HG03439 (cell line): ENCODE measurements around the gene ABCB9.
"Not testable (repeated sequence)": the region's sequence is repeated elsewhere in the genome, so short reads cannot be mapped to it uniquely, and the experiment has no call there.

ENCODE experiments used
- ATAC-seq: cut with Tn5 transposase; IDR thresholded peaks from one replicate; pipeline ENCODE4 v1.9.1; 2021; ENCODE audit warnings: mild to moderate bottlenecking, moderate library complexity; ENCODE audit not compliant: unreplicated experiment

ABCB9 gene

DNA sequence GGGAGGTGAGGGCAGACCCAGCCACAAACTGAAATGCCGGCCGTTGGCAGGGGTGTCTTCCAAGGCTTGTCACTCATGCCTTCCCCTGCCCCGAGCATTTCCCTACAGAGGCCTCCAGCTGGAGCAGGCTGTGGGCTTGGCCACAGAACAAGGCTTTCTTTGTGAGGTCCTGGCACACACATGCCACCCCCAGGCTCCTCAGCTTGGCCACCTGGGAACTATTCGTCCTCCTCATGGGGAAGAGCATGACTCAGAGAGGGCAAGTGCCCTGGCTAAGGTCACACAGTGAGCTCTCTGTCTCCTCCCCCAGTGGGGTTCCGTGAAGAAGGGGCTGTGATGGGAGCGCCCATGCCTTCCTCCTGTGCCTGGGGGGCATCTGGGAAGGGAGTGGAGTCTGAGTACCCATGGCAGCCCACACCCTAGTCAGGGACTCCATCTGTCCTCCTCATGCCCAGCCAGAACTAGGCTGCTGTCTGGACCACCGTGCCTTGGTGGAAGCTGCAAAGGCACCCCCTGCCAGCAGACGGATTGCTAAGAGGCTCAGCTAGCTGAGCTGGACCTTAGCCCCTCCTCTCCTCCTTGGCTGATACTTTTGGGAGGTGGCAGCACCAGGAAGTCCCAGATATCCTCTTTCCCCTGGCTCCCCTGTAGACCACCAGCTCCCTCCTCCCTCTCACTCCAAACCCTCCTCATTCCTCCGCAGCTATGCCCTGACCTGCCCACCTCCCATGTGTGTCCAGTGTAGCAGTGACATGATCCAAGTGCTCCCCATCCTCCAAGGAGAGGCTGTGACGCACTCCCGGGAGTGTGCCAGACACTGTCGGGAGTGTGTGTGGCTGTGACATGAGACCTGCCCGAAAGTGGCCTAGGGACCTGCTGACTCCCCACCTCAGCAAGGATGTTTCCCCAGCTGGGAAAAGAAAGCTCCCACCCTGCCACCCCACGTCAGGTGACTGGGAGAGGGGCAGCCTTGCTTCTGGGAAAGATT lies 21.4 kb downstream of the ABCB9 start:
- ATAC-seq = no peak

DNA sequence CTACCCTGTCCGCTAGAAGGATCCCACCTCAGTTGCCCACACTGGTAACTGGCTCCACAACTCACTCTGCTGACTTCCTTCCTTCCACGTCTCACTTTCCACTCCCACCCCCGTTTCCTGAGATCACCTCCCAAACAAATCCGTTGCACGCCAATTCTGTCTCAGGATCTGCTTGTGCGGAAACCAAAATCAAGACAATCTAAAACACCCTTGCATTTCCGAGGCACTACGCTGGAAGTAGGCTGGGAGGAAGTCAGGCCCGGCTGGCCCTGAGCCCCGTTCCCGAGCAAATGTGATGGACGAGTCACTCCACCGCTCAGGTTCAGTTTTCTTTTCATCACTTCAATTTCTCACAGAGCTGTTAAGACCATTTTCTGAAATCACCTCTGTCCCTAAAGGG lies 23.1 kb downstream of the ABCB9 start:
- no peak for ATAC-seq

DNA sequence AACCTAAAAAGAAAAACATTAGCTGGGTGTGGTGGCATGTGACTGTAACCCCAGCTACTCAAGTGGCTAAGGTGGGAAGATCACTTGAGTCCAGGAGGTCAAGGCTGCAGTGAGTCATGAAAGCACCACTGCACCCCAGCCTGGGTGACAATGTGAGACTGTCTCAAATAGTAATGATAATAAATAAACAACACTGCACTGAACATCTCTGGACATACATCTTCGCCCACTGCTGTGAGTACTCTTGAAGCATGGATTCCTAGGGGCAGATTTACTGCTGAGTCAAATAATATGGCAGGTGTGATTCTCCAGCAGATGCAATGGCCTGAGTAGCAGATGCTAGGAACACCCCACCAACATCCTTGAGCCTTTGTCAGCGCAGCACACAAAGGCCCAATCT lies 23.6 kb downstream of the ABCB9 start:
- no peak for ATAC-seq

DNA sequence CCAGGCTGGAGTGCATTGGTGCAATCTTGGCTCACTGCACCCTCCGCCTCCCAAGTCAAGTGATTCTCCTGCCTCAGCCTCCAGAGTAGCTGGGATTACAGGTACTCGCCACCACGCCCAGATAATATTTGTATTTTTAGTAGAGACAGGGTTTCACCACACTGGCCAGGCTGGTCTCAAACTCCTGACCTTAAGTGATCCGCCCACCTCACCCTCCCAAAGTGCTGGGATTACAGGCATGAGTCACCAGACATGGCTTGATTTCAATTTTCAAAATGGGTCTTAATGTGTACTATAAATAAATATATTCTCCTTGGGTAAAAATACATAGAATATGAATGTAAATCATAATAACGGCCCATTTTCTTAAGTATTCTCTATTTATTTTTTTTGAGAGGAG lies 24.9 kb downstream of the ABCB9 start:
- not testable (repeated sequence) for ATAC-seq

DNA sequence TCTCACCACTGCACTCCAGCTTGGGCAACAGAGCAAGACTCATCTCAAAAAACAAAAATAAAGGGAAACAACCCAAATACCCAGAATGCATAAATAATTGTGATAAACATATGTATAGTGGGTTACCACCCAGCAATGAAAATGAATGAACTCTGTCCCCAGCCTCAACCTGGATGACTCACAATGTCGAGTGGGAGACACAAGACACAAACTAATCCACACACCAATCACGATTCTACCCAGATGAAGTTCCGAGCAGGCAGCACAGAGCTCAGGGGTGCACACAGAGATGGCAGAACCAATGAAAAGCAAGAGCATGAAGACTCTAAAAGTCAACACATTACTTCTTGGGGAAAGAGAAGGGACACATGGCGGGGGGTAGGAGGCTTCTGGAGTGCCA lies 27.1 kb downstream of the ABCB9 start:
- no peak for ATAC-seq

DNA sequence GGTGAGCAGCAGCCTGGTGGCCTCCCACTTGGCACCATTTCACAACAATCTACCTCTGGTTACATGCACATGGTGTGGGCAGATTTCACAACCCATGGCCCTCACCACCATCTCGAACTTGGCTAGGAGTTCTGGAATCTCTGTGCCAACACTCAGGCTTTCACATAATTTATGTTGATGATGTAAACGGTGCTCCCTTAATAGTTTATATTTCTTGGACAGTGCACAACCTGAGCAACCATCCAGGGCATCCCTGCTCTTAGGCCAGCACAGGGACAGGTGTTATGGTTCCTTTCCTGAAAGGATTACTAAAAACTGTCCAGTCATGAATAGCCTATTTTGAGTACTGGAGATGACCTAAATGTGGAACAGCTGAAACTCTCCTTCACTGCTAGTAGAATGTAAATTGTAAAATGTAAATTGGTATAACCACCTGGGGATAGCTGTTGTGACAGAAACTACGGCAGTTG lies 28.6 kb downstream of the ABCB9 start:
- ATAC-seq = no peak

DNA sequence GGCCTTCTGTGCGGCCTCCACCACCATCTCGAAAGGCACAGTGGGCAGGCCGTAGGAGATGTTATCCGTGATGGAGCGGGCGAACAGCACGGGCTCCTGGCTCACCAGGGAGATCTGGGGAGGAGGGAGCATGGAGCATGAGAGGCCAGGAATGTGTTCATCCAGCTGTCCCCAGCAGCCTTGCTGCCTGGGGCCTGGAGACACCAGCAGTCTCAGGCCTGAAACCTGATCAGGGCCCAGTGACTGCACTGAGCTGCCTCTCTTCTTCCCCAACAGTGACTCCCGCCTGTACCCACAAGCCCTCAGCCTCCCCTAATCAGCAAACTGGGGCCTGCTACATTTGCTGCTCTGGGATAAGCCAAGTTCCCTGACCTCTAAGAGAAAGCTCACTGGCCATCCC lies 30.9 kb downstream of the ABCB9 start:
- ATAC-seq = no peak

DNA sequence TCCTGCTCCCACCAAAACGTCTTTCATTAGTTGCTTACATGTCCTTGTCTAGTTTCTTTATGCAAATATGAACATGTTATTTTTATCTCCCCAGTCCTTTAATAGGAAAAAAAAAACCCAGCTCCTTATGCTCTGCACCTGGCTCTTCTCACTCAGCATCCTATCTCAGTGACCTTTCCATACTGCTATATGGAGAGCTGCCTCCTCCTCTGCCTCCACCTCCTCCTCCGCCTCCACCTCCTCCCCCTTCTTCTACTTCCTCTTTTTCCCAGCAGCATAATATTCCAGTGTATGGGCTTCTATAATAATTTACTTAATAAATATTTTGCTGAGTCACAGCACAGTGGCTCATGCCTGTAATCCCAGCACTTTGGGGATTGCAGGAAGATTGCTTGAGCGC lies 31.5 kb downstream of the ABCB9 start:
- ATAC-seq = no peak

DNA sequence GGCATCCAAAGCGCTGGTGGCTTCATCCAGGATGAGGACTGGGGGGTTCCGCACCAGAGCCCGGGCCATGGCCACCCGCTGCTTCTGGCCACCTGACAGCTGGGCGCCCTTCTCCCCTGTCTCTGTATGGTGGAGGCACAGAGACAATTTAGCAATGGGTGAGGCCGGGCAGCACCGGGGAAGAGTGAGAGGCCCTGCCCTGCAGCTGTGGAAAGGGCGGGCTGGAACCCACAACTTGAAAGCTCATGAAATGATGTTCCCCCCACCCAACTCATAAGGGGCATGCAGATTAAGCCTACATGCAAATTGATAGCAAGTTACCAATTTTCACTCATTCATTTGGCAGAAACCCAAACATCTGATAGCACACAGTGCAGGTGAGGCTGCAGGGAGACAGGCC lies 34.1 kb downstream of the ABCB9 start:
- no peak for ATAC-seq

DNA sequence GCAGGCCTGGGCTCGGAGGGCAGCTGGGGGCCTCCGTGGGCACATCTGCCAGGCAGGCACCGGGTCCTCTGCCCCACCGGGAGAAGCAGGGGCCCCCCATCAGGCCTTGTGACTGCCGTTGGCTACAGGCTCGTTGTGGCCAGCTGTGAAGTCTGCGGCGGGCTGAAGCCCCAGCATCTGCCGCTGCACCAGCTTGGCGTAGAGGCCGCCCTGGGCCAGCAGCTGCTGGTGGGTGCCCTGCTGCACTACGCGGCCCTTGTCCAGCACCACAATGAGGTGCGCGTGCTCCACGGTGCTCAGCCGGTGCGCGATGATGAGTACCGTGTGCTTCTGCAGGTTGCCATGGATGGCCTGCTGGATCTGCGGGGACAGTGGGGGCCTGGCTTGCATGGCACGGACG lies 36.5 kb downstream of the ABCB9 start:
- no peak for ATAC-seq

DNA sequence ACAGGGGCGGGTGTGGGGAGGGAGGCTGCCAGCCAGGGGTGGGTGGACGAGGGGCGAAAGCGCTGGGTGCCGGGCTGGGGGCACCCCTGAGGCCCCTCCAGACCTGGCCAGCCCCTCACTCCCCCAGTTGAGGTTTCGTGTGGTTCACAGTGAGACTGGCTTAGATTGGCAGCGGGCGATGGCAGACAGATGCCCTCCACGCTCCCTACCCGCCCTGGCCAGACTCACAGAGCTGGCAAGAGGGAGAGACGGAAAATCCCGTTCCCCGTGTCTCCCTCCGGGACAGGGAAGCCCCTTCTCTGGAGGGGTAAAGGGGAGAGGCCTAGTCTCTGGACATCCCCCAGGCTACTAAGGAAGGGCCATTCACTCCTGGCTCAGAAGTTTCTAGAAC lies 37.1 kb downstream of the ABCB9 start:
- no peak for ATAC-seq

DNA sequence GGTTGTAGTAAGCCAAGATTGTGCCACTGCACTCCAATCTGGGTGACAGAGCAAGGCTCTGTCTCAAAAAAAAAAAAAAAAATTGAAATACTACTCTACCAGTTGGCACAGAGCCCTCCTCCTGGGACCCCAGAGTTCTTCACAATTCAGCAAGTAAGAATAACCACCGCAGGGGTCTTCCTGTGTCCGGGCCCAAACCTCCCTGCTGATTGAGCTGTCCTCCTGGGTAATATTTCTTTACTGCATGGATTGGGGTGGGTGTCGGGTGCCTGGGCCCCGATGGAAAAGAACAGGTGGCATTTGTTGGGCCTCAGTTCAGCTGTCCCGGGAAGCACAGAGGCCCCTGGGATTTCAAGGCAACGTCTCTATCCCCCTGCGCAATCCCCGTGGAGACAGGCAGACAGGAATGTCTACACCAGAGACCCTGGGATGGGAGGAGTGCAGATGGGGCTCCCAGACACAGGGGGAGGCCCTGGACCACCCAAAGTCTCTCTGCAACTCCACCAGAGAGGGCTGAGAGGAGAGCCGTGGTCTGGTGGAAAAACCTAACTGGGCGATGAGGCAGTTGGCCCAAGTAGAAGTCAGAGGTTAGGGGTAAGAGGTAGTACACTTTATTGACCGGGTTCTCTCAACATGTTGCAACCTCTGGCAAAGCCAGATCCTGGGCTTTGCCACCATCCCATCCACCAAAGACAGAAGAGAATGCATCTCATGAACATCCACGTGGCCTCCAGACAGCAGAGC lies 37.7 kb downstream of the ABCB9 start:
- no peak for ATAC-seq

DNA sequence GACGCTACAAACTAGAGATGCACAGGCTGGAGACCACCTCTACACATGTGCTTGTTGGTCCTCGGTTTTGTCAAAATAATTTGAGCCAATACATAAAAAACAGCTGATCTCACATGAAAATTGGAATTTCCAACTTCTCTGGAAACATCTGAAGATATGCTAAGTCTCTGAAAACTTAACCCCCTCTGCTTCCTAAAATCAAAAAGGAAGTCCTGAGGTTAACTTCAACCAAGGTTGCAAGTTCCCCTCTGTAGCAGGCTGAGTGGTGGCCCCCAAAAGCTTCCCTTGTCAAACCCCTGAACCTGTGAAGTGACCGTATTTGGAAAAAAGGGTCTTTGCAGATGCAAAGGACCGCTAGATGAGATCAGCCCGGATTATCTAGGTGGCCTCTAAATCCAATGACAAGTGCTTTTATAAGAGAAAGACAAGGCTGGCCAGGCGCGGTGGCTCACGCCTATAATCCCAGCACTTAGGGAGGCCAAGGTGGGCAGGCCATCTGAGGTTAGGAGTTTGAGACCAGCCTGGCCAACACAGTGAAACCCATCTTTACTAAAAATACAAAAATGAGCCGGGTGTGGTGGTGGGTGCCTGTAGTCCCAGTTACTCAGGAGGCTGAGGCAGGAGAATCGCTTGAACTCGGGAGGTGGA lies 38.4 kb downstream of the ABCB9 start:
- ATAC-seq = no peak

DNA sequence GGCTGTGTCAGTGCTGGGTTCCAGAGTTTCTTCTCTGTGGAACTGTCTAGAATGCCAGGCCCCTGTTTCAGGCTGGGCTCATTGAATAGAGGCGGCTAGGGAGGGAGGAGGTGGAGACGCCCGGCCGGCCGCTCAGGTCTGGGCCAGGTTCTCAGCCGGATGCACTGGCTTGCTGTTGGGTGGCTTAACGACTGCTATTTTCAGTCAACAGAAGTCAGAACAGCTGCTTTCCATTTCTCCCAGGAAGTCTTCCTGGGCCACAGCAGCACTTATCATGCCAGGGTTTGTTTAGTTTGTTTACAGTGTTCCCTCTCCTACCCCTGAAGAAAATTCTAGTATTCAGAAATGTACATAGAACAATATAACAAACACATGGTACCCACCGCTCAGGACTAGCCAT lies 44.3 kb downstream of the ABCB9 start:
- ATAC-seq = no peak

DNA sequence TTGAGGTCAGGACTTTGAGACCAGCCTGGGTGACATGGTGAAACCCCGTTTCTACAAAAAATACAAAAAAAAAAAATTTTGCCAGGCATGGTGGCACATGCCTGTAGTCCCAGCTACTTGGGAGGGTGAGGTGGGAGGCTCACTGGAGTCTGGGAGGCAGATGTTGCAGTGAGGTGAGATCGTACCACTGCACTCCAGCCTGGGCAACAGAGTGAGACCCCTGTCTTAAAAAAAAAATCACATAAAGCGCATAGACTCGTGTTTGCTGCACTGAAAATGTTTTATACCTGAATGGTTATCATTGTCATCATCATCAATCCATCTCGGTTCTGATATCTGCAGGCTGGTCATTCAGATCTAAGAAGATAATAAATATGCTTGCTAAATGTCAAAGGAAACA lies 45.6 kb downstream of the ABCB9 start:
- no peak for ATAC-seq

DNA sequence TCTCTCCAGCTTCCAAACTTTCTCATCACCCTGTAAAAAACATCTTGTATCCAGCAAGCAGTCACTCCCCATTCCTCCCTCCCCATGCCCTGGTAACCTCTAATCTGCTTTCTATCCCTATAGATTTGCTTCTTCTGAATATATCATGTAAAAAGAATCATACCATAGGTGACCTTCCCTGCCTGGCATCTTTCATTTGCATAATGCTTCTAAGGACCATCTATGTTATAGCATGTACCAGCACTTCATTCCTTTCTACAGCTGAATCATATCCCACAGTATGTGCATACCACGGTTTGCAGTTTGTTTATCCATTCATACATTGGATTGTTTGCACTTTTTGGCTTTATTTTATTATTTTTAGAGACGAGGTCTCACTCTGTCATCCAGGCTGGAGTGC lies 47.4 kb downstream of the ABCB9 start:
- no peak for ATAC-seq

DNA sequence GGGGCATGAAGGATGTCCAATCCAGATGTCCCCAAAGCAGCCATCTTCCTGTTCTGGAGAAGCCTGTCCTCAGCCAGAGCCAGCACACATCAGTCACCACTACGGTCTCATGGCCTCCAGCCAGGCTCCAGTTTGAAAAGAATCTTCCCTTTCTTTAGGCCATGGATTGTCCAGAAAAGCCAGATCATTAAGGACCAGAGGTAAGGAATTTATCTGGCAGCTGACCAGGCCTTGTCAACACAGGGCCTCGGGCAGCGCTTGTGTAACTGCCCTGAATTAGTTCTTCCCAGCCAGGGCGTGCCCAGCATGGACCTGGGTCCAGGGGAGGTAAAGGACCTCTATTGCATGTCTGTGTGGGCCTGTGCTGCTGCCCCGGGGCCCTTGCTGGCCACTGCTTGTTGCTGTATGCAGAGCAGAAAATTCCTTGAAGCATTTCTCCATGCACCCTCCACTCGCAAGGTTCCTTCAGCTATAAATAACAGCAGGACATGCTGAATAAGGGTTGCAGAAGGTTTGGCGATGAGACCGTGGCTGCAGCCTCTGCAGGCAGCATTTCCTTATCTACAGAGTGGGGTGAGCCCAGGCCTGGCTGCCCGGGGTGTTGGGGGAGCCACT lies 48.6 kb downstream of the ABCB9 start:
- ATAC-seq = no peak

DNA sequence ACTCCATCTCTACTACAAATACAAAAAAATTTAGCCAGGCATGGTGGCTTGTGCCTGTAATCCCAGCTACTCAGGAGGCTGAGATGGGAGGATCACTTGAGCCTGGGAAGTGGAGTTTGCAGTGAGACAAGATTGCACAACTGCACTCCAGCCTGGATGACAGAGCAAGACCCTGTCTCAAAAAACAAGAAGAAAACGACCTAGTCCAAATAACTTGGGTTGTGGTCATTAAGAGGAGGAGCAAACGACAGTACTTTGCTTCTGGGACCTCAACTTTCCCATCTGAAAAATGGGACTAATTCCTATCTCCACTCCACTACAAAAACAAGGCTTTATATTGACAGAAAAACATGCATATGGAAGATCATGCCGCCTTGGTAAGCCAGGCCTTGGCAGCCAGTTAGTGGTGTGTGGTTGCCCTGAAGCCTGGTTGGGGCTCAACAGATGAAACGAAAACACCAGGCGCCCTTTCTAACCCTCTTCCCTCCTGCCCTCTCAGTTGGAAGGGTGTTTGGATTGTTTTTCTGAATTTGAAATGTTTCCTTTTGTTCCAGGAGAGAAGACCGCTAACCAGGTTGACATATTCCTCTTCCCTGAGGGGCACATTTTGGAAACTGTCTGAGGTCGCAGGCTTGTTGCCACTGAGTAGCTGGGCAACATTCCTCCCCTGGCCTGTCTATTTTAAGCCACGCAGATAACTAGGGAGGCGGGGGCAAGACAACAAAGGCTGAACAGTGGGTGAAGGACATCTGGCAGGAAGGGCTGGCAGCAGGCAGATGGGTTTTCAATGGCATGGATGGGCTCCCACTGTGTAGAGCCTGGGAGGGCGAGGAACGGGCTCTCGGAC lies 56.6 kb downstream of the ABCB9 start:
- ATAC-seq = no peak

DNA sequence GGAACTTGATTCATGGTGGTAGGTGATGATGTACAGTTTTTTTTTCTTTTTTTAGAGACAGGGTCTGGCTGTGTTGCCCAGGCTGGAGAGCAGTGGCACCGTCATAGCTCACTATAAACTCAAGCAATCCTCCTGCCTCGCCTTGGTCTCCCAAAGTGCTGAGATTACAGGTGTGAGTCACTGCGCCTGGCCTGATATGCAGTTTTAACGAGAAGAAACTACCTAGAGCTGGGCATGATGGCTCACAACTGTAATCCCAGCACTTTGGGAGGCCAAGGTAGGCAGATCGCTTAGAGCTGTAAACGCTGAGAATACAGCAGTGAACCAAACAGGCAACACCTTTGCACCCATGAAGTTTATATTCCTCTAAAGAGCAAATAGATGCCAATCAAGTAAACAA lies 57.3 kb downstream of the ABCB9 start:
- ATAC-seq = no peak

DNA sequence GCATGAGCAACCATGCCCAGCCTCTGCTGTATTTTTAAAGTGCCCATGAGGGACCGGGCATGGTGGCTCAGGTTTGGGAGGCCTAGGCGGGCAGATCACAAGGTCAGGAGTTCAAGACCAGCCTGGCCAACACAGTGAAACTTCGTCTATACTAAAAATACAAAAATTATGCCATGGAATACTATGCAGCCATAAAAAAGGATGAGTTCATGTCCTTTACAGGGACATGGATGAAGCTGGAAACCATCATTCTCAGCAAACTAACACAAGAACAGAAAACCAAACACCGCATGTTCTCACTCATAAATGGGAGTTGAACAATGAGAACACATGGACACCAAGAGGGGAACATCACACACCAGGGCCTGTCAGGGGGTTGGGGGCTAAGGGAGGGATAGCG lies 61.0 kb downstream of the ABCB9 start:
- not testable (repeated sequence) for ATAC-seq
